ENCODE results near the gene GPR63. TPM values are rescaled to one million over a fixed set of nuclear protein-coding genes. Genes with fewer than 3 reads are reported as not detected.

Gene GPR63
- polyA plus RNA-seq, 3 donors = 0.03 to 0.07 TPM; not detected in 1

GRCh38 chr6:96861588-96861987 lies 24.3 kb upstream of the GPR63 start:
- Mint-ChIP-seq H3K4me3 (no peak overlapping the region), H3K27ac (no peak overlapping the region), H3K36me3 (no peaks in the 10 kb centered on the region), H3K9me3 (peaks cover 3 to 19% (median 9%) of the 10 kb centered on the region in 7 donors), H3K4me1 (no peaks in the 10 kb centered on the region), H3K27me3 (ENCODE audit: low read depth in 3 of 3) (peaks cover 0 to 9% (median 0%) of the 10 kb centered on the region in 3 donors)
- no peaks in the 10 kb centered on the region for H3K4me1 ChIP-seq (ENCODE audit: control insufficient read depth in 1 of 2, insufficient read depth in 2 of 2, low read length in 2 of 2)
- H4K20me1 ChIP-seq (ENCODE audit: insufficient read depth, low read length) = no peaks in the 10 kb centered on the region
- H3K79me2 ChIP-seq (ENCODE audit: insufficient read depth, low read length) = no peaks in the 10 kb centered on the region
- no peak overlapping the region for H3K9ac ChIP-seq (ENCODE audit: insufficient read depth, low read length, poor library complexity, severe bottlenecking)
- no peak for DNase-seq
- no peak overlapping the region for H3K27ac ChIP-seq (ENCODE audit: low read depth in 1 of 2, low read length in 2 of 2)
- H3K9me3 ChIP-seq (replicated peaks in 1 of 2; ENCODE audit: control insufficient read depth in 1 of 2, insufficient read depth in 1 of 2, low read length in 2 of 2) = peaks cover 0 to 3% of the 10 kb centered on the region in 2 donors
- no peak overlapping the region for H3K4me2 ChIP-seq (replicated peaks; ENCODE audit: extremely low read depth, low read length, poor library complexity, severe bottlenecking)
- no peaks in the 10 kb centered on the region for H3K27me3 ChIP-seq (ENCODE audit: control insufficient read depth in 2 of 2, insufficient read depth in 2 of 2, low read length in 2 of 2)
- no peak overlapping the region for H3K4me3 ChIP-seq (replicated peaks in 1 of 3; ENCODE audit: low read depth in 2 of 3, low read length in 3 of 3)
- TF ChIP-seq CTCF (IDR thresholded peaks at IDR 0.05) = no peak
- H3K36me3 ChIP-seq (replicated peaks in 1 of 2; ENCODE audit: control insufficient read depth in 1 of 2, insufficient read depth in 2 of 2, low read length in 2 of 2) = no peaks in the 10 kb centered on the region
- intact Hi-C loops (cut with micrococcal nuclease) = no loop called here
- H2AFZ ChIP-seq (ENCODE audit: insufficient read depth, low read depth, low read length, poor library complexity, severe bottlenecking) = no peak overlapping the region

- H3K4me1 Mint-ChIP-seq = no peaks in the 10 kb centered on the region
- no peak overlapping the region for H3K27ac Mint-ChIP-seq
- H3K9me3 ChIP-seq (replicated peaks in 1 of 2; ENCODE audit: control insufficient read depth in 1 of 2, insufficient read depth in 1 of 2, low read length in 2 of 2) = peaks cover 0 to 3% of the 10 kb centered on the region in 2 donors
- no peak overlapping the region for H3K9ac ChIP-seq (ENCODE audit: insufficient read depth, low read length, poor library complexity, severe bottlenecking)
- H3K4me3 Mint-ChIP-seq = no peak overlapping the region
- no peak overlapping the region for H2AFZ ChIP-seq (ENCODE audit: insufficient read depth, low read depth, low read length, poor library complexity, severe bottlenecking)
- H3K27me3 Mint-ChIP-seq (ENCODE audit: low read depth in 3 of 3) = peaks cover 0 to 3% (median 0%) of the 10 kb centered on the region in 3 donors
- no peak for DNase-seq
- intact Hi-C loops (cut with micrococcal nuclease) = no loop called here
- H3K4me1 ChIP-seq (ENCODE audit: control insufficient read depth in 1 of 2, insufficient read depth in 2 of 2, low read length in 2 of 2) = no peaks in the 10 kb centered on the region
- no peaks in the 10 kb centered on the region for H4K20me1 ChIP-seq (ENCODE audit: insufficient read depth, low read length)
- no peak overlapping the region for H3K27ac ChIP-seq (ENCODE audit: low read depth in 1 of 2, low read length in 2 of 2)
- no peaks in the 10 kb centered on the region for H3K79me2 ChIP-seq (ENCODE audit: insufficient read depth, low read length)
- no peak for TF ChIP-seq CTCF (IDR thresholded peaks at IDR 0.05)
- H3K4me3 ChIP-seq (replicated peaks in 1 of 3; ENCODE audit: low read depth in 2 of 3, low read length in 3 of 3) = no peak overlapping the region
- no peaks in the 10 kb centered on the region for H3K36me3 Mint-ChIP-seq
- no CpG with 5 or more reads among the region's 1 CpG for WGBS (ENCODE audit: insufficient coverage)
- no peaks in the 10 kb centered on the region for H3K27me3 ChIP-seq (ENCODE audit: control insufficient read depth in 2 of 2, insufficient read depth in 2 of 2, low read length in 2 of 2)
- H3K4me2 ChIP-seq (replicated peaks; ENCODE audit: extremely low read depth, low read length, poor library complexity, severe bottlenecking) = no peak overlapping the region
- peaks cover 4 to 19% (median 9%) of the 10 kb centered on the region in 7 donors for H3K9me3 Mint-ChIP-seq
- no peaks in the 10 kb centered on the region for H3K36me3 ChIP-seq (replicated peaks in 1 of 2; ENCODE audit: control insufficient read depth in 1 of 2, insufficient read depth in 2 of 2, low read length in 2 of 2)
Measured at GRCh38 chr6:96856856-96857255, 19.6 kb upstream of the GPR63 start.

Data from CD14-positive monocyte (primary cell).